DMS153 treated with DMSO at 0.1 percent for 48 hours (cell line): ENCODE data around the gene VDAC1.
A peak's percentile ranks its signal among the peaks of the same experiment; 100 is the strongest.

ENCODE experiments used
- DNase-seq: peaks from one replicate; lab custom pipeline; 2025; ENCODE audit not compliant: unreplicated experiment; lab: John Stamatoyannopoulos, UW

The VDAC1 gene

GRCh38 chr5:134025786-134026185, 21.0 kb upstream of the VDAC1 start:
- DNase-seq: no peak

GRCh38 chr5:134024811-134025210, 20.0 kb upstream of the VDAC1 start:
- no peak for DNase-seq

DNA sequence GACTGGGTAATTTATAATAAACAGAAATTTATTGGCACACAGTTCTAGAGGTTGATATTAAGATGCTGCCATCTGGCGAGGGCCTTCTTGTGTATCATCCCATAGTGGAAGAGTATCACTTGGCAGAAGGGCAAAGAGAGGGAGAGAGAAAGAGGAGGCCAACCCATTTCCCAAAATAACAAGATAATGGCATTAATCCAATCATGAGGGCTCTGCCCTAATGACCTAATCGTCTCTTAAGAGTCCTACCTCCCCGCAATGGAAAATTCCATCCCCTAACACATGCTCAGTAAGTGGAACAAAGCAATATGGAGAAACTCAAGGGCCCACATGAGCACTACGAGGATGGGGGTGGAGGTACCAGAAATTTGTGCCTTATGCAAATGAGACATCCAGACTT, 17.6 kb upstream of the VDAC1 start:
- DNase-seq: no peak

- no peak for DNase-seq
Measured at GRCh38 chr5:134020188-134020587, 15.4 kb upstream of the VDAC1 start.

DNA sequence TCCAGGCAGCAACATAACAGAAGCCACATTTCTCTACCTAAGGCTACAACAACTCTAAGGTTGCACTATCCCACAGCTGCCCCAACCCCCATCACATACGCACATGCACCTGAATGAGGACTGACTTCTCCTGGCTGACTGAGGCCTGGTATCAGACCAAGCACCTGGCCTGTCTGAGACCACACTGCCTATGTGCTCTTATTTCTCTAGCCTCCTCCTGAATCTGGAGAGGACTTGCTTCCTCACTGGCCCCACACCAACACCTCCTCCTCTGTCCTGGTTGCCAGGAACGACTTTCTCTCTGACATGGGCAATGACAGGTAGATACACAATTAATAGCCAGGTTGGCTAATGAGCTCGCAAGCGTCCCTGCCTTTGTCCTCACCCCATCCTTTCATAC, 14.9 kb upstream of the VDAC1 start:
- DNase-seq: no peak

DNA sequence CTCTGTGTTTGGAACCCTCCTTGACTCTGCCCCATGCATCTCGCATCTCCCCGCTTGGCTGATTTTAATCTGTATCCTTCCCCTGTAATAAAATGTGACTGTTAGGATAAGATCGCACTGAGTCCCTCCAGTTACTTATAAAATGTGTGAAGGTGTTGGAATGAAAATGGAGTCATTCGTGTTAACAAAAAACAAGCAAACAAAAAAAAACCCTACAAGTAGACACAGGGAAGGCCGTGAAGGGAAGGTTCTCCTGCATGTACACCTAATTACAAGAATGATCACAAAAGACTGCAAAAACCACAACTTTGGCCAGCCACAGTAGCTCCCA, 14.2 kb upstream of the VDAC1 start:
- no peak for DNase-seq

- DNase-seq: no peak
Measured at GRCh38 chr5:134018154-134018985, 13.6 kb upstream of the VDAC1 start.

DNA sequence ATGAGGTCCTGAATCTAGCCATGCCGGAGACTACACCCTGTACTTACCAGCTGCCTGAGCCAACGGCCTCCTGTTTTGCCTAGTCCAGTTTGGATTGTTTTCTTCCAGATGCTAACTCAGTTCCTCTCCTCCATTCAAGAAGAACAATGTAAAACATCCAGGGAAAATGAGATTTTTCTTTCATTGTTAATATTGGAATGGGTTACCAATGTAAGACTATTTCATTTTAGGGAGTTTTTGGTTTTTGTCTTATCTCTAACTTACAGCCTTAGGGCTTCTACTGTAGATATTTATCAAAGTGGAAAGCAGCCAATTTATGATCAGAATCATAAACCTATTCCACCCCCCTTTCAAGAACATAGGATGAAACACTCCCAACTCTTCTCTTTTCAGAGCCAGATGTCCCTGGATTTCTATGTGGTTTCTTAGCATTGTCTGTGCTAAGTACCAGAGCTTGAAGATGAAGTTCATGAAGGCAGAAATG, 3.5 kb upstream of the VDAC1 start:
- no peak for DNase-seq

DNA sequence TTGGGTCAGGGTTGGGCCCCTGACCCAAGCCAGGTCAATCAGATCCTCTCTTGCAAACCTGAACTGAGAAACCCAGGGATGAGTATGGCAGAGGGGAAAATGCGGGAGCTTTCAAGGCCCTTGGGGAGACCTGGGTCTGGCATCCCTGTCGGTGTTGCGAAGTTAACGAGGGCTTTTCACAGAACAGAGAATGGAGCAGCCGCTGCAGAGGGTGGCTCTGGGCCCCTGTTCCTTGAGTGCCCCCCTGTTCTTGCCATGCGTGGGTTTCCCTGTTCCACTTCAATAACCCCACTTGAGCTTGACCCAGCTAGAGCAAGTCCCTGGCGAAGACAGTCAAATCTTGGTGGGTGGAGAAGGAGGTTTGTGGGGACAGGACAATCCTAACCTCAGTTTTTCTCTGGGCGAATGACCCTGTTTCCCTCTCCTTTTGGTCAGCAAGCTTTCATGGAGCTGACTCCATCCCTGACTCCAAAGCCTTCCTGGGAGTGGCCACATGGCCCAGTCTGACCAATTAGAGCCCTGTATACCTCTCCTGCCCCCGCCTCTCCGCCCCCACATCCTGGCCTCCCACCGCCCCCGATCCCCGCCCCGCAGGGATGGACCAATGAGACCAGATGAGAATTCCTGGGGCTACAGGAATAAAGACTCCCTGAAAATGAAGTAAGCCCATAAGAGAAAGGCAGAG, 2.9 kb upstream of the VDAC1 start:
- no peak for DNase-seq

DNA sequence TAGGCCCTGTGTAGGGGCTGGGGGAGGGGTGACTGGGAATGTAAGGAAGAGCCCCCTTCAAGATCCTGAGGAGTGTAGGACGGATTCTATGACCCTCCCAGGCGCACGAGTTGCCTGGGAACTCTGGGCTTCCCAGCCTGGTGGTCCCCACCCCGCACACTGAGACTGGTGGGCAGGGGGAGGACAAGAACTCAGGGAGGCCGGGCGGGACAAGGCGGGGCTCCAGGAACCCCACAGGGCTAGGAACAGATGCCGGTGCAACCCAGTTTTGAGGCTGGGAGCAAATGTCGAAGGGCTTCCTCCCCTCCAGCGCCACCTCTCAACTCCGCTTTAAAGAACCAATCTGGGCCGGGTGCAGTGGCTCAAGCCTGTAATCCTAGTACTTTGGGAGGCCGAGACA, 1.3 kb upstream of the VDAC1 start:
- no peak for DNase-seq

GRCh38 chr5:134005417-134006061, 764 bp upstream of the VDAC1 start:
- peak; percentile 5 for DNase-seq

DNA sequence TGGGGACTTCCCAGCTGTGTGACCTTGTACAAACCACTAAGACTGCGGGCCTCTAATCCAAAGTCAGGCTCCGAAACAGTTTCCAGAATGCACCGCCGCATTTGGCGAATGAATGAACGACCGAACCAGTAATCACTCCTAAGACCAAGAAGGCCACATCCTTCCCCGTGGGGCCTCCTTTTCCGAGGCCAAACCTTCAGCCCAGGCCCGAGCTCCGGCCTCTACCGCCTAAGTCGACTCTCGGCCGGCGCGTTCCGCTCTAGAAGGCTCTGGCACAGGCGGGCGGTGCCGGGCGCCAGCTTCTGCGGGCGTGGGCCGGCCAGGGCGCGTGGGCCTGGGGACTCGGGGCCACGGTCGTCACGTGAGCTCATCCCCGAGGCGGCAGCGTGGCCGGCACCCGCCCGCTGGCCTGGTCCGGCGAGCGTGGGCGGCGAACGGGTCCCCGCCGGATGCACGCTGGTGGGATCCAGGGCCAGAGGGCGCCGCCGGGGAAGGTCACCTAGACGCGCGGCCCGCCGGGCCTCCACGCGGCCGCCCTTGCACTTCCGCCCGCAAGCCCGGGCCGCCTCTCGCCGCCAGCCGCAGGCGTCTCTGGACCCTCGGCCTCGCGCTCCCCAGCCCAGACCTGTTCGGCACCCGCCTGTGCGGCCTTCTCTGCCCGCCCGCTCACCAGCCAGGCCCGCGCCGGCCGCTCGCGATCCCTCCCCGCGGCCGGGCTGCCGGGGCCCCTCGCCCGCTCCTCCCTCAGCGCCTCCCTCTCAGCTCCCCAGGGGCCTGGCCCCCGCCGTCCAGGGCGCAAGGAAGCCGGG, 754 bp downstream of the VDAC1 start:
- DNase-seq: no peak

GRCh38 chr5:134003064-134003816, 1.5 kb downstream of the VDAC1 start:
- DNase-seq: no peak

DNA sequence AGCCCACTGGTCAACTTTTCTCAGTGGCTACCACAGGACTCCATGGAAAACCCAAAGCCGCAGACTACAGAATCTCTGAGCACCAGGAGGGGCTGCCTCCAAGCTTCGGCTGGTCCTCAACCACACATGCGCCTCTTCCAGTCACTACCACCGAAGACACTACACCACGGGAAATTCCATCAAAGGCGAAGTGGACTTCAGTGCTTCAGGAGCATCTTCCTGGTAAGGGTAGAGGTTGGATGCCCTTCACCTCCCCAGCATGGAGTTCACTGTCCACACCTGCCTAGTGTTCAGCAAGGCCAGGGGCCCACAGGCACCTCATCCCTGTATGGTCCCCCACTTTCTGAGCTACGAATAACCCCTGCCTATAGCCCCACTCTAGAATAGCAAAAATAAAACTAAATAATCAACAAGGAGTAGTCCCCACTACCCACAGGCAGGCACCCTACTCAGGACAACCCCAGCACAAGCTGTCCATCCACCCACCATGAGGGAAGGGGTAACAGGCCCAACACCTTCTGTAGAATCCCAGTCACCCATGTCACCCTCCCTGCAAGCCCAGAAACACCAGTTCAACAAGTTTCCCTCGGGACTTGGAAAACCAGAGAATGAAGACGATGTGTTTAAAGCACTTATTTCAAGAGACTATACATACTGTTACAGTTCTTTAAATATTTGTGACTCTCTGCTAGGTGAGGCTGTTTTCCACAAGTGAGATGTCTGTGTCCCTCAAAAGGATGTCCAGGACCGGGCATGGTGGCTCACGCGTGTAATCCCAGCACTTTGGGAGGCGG, 2.6 kb downstream of the VDAC1 start:
- DNase-seq: no peak

DNA sequence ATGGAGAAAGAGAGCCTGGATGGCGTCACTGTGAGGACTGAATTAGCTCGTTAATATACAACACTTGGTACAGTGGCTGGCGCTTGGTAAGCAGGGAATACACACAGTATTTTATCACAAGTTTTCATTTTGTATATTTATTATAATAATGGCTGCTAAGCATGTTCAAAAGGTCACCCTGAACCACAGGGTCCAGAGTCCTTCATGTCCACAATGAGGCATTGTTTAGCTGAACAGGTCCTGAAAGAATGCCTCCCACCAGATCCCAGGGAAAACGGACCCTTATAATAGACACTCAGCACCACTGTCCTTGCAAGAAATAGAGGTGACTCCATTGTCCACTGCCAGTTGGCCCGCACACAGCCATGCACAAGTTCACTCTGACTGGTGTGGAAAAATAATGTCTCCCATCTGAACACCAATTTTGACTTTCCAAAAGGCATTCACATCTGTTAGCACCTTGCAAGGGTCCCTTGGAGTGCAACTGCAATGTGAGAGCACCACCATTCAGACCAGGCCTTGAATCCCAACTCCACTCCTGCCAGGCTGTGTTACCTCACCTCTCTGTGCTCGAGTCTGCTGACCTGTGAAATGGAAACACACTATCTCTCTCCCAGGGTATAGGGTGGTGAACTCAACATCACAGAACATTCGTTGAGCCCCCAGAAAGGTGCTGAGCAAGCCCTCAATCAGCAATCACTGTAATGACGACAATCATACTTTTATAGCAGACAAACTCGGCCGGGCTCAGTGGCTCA, 3.9 kb downstream of the VDAC1 start:
- DNase-seq: no peak

DNA sequence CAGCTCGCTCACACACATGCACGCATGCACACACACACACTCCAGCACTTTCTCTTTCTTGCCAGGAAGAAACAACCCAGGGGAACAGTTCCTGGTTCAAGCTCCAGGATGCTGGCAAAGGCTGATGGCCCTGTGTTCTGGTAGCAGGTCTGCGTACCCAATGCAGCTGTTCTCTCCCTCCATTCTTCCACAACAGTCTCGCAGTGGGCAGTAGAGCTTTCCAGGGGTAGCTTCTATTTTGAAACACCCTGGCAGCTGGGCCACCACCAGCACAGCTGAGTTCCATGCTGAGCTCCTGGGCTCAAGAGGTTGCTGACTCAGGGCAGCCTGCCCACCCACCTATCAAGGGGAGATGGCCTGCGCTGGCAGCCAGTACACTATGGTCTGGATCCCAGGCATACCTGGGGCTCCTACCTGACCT, 4.7 kb downstream of the VDAC1 start:
- DNase-seq: no peak

- DNase-seq: no peak
Measured at GRCh38 chr5:133998807-133999206, 6.0 kb downstream of the VDAC1 start.

DNA sequence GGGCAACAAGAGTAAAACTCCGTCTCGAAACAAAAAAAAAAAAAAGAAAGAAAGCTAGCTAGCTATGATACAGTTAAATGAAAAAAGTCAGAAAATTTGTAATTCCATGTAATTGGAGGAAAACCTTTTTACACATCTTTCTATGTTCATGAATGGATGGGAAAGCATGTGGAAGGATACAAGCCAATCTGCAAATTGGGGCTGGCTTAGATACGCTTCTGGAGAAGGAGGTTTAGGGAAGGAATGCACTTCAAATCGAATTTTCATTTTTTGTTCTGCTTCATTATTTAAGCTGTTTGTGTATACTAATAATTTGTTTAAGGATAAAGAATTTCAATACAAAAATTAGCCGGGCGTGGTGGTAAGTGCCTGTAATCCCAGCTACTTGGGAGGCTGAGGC, 6.7 kb downstream of the VDAC1 start:
- no peak for DNase-seq

GRCh38 chr5:133996683-133997252, 8.0 kb downstream of the VDAC1 start:
- DNase-seq: no peak
